GM21390 (cell line): ENCODE data around the gene ZFYVE16.
"Not testable (repeated sequence)": the region's sequence is repeated elsewhere in the genome, so short reads cannot be mapped to it uniquely, and the experiment has no call there.

ENCODE experiments used
- ATAC-seq: cut with Tn5 transposase; IDR thresholded peaks from one replicate; pipeline ENCODE4 v1.9.1; 2021; ENCODE audit not compliant: unreplicated experiment

Gene ZFYVE16

DNA sequence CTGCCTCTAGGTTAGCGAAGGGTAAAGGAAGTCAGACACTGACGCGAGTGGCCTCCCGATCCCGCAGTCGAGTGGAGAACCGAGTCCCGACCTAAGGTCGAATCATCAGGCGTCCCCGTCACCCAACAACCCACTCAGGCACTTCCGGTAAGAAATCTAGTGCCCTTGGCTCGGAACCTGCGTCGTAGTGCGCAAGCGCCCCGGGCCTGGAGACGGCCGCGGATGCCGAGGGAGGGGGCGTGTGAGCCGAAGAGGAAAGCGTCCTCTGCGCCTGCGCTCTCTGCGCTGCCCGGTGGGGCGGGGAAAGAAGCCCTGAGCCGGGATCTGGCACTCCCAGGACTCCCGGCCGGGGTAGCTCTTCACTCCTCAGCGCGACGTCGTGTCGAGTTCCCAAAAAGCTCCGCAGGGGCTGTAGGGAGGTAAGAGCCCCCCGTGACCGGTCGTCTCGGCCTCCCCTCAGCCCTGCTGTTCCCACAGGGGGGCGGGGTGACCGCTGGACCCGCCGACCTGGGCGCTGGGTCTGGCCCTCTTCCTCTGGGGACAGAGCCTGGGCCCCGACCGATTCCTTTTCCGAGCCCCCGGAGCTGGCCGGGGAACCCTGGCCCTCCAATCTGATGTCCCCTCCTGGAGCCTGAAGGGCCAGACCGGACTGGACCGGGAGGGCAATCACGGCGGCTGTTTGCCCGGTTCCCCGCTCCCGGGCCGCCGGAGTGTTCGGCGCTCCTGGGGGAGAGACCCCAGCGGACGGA is at the start of gene ZFYVE16:
ZFYVE16 (plus strand) TSS at position 330 of the 749 bp plus-strand sequence. CDS start 26,084 bp downstream, outside the sequence.
- peak; percentile 81 for ATAC-seq

DNA sequence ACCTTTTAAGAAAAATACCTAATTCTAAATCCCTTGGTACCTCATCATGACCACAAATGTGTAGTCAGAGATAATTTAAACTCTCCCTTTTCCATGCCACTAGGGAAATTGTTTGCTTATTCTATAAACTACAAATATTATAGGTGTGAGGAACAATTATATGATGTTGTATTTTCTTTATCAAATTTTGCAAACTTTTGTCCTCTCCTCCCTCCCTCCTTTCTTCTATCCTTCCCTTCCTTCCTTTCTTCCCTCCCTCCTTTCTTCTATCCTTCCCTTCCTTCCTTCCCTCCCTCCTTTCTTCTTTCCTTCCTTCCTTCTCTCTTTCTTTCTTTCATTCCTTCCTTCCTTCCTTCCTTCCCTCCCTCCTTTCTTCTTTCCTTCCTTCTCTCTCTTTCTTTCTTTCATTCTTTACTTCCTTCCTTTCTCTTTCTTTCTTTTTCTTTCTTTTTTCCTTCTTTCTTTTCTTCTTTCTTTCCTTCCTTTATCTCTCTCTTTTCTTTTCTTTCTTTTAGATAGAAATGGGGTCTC is 46.9 kb upstream of the ZFYVE16 start:
- ATAC-seq = no peak

DNA sequence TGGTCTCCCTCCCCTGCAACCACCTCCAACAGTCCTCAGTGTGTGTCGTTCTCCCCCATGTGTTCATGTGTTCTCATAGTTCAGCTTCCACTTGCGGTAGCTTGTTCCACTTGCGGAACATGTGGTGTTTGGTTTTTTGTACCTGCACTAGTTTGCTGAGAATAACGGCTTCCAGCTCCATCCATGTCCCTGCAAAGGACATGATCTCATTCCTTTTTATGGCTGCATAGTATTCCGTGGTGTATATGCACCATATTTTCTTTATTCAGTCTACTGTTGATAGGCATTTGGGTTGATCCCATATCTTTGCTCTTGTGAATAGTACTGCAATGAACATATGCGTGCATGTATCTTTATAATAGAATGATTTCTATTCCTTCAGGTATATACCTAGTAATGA is 43.0 kb upstream of the ZFYVE16 start:
- ATAC-seq = no peak

DNA sequence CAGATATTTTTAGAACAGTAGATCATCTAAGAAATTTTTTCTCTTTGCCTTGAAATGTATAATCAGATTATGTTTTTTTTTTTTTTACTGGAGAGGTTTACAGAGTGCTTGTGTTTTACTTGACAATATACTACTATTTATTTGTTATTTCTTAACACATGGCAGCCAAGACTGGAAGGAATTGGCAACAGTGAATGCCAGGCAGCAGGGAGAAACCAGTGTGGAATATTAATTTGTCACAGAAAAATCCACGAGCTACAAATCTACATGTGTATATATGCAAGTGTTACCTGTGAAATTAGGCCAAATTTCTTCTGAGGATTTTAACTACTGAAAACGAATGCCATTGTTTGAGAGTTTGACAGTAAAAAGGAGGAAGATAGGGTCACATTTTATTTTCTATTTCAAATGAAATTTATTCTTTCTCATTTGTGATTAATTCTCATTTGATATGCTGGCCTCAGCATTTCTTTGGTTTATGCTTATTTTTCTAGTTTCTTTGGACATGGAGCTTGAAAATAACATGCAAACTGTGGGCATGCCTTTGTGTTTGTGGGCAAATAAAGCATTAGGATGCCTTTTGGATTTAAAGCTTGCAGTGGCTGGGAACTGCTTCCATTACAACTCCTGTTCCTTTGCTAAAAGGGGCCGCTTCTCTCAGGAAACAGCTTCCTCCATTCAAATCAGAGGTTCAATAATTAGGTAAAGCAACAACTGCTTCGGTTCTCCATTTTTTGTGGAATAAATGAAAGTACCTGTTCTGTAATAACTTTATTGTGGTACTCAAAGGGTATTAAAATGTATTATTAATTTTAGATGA is 39.0 kb upstream of the ZFYVE16 start:
- no peak for ATAC-seq

DNA sequence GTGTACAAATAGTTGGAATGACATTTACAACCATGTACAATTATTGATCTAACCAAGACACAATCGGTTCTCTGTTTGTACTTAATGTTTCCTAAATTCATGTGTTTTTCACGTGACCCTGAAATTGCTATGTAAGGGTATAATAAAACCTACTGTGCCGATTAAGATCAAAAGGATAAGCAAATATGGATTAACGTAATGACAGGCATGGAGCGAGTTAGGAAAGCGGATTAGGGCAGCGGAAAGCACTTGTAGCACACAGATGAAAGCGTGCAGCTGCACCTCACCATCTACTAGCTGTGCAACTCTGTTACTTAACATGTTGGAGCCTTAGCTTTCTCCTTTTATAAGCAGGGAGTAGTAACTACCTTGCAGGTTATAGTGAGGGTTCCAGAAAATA is 38.3 kb upstream of the ZFYVE16 start:
- no peak for ATAC-seq

DNA sequence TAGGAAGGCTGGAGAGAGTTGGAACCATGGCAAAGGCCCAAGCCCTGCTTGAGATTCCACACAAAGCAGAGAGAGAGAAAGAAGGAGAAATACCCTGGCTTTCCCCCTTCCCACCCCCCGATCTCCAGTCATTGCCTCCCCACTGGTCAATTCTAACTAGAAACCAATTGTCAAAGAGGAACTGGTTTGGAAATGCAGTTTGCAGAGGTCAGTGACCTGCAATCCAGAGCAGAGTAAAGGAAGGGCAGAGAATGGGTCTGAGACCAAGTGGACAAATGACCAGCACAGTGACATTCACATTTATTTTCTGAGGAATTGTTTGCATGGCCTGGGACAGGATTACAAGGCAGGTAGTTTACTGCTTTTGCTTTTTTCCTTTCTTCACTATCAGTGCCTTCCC is 37.5 kb upstream of the ZFYVE16 start:
- no peak for ATAC-seq

DNA sequence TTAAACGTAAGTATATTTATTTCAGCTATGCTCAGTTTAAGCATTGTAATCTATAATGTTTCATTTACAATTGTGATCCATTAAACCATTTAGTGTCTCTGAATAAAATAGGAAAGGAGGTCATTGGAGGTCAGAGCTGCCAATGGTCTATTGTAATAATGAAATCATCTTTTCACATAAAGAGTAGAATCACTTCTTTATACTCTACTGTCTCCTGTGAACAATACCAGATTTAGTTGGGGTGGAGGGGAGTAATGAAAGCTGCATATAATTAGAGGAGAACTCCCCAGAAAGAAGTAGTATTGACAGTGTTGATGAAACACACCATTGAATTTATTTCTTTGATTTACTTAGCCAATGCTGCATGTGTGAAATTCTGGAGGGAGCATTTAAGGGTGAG is 35.1 kb upstream of the ZFYVE16 start:
- no peak for ATAC-seq

DNA sequence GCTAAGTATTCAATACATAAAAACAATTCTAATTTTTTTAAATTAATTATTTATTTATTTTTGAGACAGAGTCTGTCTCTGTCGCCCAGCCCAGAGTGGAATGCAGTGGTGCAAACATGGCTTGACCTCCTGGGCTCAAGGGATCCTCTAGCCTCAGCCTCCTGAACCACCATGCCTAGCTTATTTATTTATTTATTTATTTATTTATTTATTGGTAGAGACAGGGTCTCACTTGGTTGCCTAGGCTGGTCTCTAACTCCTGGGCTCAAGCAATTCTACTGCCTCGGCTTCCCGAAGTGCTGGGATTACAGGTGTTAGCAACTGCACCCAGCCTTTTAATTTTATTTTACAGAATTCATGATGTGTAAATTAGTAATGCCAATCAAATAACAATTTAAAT is 33.7 kb upstream of the ZFYVE16 start:
- no peak for ATAC-seq

DNA sequence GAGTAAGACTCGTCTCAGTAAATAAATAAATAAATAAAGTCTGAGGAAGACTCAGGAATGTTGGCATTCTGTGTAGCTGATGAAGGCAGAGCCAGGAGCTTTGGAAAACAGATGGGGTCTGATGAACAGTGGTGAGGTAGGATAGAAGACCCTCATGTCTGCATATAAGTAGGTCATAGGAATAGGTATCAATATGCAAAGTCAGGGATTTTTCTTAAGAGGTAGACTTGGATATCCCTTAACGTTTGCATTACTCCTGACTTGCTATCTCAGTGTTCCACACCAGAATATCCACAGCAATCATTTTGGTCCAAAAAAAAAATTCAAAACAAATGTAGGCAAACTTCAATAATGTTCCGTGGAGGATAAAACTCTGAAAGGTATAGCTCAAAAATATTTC is 31.3 kb upstream of the ZFYVE16 start:
- no peak for ATAC-seq

DNA sequence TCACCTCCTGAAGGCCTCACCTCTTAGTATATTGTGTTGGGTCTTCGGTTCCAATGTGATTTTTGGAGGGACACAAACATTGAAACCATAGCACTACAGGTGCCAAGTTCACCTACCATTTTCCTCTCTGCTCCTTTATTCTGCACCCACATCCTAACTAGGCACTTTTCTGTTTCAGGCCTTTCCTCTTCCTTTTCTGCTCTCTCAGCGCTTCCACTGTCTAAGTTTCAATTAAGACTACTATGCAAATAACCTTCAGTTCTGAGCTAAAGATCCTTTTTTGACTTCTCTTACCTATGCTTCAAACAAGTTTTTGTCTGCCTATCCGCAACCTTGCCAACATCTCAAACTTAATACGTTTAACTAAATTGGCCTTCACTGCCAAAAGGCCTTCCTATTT is 25.4 kb upstream of the ZFYVE16 start:
- ATAC-seq = no peak

DNA sequence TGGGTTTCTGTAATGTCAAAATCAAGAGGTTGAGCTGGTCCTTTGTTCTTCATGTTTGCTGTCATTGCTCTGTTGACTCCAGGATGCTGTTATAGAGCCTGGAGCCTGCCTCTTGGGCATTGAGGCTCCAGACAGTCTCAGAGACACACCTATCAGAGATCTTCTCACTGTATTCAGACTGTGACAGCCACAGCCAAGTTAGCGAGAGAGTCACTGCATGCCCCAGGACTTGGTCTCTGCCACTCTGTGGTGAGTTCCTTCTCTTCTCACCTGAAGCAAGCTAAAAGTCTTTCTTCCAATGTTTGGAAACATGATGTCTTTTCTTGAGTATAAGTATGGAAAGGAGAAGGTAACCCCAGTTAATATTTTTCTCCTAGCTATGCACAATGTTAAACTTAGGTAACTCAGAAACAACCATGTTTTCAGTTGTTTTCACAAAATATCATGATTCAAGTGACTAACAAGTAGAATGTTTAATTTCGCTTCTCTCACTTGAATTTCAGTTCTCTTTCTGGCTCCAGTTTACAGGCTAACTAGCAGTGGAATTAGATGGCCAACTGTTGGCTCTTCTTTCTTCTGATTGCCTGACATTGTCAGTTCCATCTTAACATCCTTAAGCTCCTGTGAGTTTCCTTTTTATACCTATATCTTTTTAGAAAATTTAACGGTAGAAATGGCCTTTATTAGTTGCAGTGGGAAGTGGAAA is 20.6 kb upstream of the ZFYVE16 start:
- ATAC-seq = peak; percentile 73

DNA sequence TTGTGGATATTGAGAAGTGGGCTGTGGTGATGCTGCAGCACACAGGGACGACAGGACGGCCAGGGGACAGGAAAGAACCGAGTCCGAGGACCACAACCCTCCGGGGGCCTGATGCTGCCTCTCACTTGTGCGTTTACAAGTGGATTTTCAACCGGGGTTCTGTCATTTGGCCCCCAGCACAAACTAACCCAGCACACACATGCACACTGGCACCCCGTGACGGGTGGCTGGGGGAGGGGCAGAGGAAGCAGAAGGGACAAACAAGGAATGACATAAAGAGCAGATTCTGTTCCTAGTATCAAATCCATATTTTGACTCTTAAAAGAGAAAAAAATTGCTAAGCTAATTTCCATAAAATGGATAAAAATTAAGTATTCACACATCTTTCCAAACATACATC is 18.3 kb upstream of the ZFYVE16 start:
- no peak for ATAC-seq

DNA sequence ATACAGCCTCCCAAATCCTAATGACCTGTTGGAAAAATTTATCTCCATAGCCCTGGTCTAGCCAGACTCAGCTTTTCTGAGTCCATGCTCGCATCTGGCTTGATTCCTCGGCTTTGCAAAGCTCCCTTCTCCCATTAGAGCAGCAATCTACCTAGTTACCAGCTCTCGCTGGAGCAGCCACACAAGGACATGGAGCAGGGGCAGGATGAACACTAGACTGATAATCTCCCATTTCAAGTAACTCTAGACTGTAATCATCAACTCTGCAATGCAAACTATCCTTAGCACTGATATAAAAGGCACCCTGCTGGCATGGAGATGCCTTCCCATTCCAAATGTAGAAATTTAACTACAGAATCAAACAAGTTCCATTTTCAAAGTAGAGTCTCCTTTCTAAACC is 17.5 kb upstream of the ZFYVE16 start:
- not testable (repeated sequence) for ATAC-seq

DNA sequence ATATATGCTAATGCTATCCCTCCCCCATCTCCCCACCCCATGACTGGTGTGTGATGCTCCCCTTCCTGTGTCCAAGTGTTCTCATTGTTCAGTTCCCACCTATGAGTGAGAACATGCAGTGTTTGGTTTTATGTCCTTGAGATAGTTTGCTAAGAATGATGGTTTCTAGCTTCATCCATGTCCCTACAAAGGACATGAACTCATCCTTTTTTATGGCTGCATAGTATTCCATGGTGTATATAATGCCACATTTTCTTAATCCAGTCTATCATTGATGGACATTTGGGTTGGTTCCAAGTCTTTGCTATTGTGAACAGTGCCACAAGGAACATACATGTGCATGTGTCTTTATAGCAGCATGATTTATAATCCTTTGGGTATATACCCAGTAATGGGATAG is 16.6 kb upstream of the ZFYVE16 start:
- not testable (repeated sequence) for ATAC-seq

DNA sequence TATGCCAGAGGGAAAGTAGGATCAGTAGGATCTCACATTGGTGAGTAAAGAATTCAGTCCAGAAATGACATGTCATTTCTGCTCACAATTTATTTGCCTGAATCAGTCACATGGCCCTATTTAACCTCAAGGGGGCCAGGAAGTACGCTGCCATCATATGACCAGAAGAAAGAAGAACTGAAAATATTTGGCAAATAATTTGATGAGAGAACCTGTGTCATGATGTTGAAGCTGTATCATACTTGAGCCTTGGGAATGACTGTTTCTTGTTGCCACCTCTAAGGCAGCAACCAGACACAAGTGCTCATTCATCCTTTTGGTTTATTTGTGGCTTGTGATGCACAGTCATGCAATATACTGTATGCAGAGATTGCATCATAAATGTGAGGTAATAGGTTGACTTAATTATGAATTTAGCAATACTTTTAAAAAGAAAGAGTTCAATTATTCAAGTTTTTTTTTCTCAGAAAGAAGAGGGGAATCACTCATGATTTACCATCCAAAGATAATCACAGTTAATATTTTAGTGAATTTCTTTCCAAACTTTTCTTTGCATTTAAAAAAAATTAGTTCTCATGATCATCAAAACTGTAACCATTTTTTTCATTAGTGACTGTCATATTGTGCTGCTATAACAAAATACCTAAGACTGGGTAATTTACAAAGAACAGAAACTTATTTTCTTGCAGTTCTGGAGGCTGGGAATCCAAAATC is 8.2 kb upstream of the ZFYVE16 start:
- ATAC-seq = peak; percentile 81

DNA sequence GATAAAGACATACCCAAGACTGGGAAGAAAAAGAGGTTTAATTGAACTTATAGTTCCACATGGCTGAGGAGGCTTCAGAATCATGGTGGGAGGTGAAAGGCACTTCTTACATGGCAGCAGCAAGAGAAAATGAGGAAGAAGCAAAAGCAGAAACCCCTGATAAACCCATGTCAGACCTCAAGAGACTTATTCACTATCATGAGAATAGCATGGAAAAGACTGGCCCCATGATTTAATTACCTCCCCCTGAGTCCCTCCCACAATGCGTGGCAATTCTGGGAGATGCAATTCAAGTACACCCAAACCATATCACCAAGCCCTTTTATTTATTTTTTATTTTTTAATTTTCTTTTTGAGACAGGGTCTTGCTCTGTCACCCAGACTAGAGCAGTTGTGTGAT is 7.5 kb upstream of the ZFYVE16 start:
- ATAC-seq = not testable (repeated sequence)

DNA sequence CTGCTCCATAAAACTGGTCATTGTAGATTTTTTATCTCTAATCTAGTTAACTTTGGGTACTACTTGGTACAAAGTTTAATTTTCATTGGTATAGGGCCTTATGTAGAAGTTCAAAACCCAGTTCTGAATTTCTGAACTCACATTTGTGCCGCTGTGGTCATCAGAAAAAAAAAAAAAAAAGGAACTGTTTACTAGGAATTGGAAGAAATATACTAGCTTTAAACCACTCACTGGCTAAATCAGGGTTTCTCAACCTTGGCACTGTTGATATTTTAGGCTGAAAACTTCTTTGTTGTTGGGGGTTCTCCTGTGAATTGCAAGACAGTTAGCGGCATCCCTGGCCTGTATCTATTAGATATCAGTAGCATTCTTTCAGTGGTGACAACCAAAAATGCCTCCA is 4.1 kb upstream of the ZFYVE16 start:
- ATAC-seq = no peak

DNA sequence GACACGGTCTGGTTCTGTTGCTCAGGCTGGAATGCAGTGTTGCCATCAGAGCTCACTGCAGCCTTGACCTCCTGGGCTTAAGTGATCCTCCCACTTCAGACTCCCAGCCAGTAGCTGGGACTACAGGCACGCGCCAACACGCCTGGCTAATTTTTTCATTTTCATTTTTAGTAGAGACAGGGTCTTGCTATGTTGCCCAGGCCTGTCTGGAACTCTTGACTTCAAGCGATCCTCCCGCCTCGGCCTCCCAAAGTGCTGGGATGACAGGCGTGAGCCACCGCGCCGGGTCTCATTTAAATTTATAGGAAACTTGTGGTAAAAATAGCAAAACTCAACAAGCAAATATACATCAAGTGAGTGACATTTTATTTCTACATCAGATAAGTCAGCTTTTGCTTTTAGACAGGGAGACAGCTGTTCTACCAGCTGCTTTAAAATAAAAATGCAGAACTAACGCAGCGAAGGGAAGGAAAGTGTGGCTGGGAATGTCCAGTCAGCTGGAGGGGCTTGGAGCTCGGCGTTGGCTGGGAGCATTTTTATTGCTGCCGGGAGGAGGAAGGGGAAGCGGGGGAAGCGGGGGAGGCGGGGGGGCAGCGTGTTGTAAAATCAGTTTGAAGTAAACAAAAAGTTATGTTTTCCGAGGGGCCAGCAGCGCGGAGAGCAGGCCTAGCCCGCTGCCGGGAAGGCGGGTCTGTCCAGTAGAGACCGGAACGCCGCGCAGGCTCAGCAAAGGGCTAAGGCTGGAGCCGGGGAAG is 707 bp upstream of the ZFYVE16 start:
- no peak for ATAC-seq

DNA sequence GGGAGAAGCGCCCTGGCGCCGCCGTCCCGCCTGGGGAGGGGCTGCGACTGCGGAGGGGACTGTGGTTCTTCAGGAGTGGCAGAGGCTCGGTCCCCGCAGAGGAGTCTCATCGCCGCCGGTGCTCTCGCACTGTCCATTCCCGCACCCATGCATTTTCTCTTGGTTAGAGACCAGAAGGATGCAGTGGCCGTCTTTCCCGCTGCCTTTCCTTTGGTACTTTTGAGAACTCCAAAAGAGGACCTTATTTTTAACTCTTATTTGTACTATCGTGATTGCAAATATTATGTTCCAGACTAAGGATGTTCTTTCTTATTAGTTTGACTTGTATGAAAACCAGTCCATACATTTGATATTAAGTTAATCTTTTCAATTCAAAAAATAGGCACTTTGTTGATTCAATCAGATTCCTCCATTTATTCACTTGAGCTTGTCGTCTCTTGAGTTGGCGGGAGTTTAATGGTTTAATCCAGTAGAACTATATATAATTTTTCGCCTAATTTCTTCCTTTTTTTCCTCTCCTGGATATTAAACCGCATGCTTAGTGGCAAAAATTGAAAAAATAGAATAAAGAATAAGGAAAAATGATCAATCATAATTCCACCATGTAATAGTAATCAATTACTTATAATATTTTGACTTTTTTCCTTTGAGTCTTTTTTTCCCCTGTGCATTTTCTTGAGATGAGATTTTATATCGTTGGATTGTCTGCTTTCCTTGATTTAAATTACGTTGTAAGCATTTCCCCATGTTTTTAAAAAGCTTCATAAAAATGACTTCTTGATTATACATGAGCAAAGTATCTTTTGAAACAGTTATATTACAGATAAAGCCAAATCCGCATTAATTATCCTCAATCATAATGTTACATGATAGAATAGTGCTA is 861 bp downstream of the ZFYVE16 start:
- ATAC-seq = no peak
